ENCODE data around the gene LRRIQ3. TPM values are rescaled to one million over a fixed set of nuclear protein-coding genes. Genes with fewer than 3 reads are reported as not detected.

The LRRIQ3 gene
- total and polyA plus RNA-seq, 2 of the 4 experiments (the other 2 are of a cell fraction): 1.2 to 1.8 TPM

GRCh38 chr1:74237035-74237434 is 39.1 kb upstream of the LRRIQ3 start:
- H3K14ac ChIP-seq (replicated peaks; ENCODE audit: low read depth, low read length): no peak overlapping the region
- H4K5ac ChIP-seq (ENCODE audit: low read depth, low read length): no peak overlapping the region
- no peak overlapping the region for H3K27ac ChIP-seq (ENCODE audit: insufficient read depth, low read length)
- H4K8ac ChIP-seq (ENCODE audit: low read depth in 2 of 2, low read length in 2 of 2): no peak overlapping the region
- ChIA-PET POLR2A (ENCODE audit: unreplicated experiment) (no interaction called here), CTCF (interaction anchor here (1.0 kb wide), 1 partner anchor 12 kb away, joined by 3 read pairs; no protein-coding TSS in a partner anchor)
- H2BK120ac ChIP-seq (ENCODE audit: low read depth, low read length): no peak overlapping the region
- intact Hi-C loops (cut with micrococcal nuclease) (no loop called here), dilution Hi-C loops (cut with HindIII; ENCODE audit: low sequenced_read_pairs, unreplicated experiment) (no loop called here), in situ Hi-C loops (cut with MboI; ENCODE audit: low sequenced_read_pairs) (no loop called here)
- WGBS, 2 experiments (ENCODE audit: extremely low coverage in 2 of 2, insufficient read length in 1 of 2): no CpG with 5 or more reads among the region's 1 CpG
- H2AFZ ChIP-seq (replicated peaks; ENCODE audit: low read length, poor library complexity): no peak overlapping the region
- BruUV-seq (replicated peaks): no TSS peak
- H3K4ac ChIP-seq (ENCODE audit: low read depth, low read length): no peak overlapping the region
- H2AK5ac ChIP-seq (ENCODE audit: low read depth, low read length): no peak overlapping the region
- no peak overlapping the region for H3K18ac ChIP-seq (ENCODE audit: low read depth, low read length)
- no peak overlapping the region for H3K4me2 ChIP-seq (ENCODE audit: low read depth, low read length)
- H3K23ac ChIP-seq (ENCODE audit: low read depth, low read length): no peak overlapping the region
- H3K4me3 ChIP-seq (ENCODE audit: insufficient read depth, low read depth, low read length): no peak overlapping the region
- no peaks in the 10 kb centered on the region for H4K20me1 ChIP-seq (ENCODE audit: insufficient read depth, low read length)
- H2BK15ac ChIP-seq (ENCODE audit: low read depth, low read length): no peak overlapping the region
- H2AK9ac ChIP-seq (replicated peaks; ENCODE audit: low read depth, low read length, poor library complexity): no peak overlapping the region
- H2BK20ac ChIP-seq (ENCODE audit: low read depth, low read length): no peak overlapping the region
- TF ChIP-seq BHLHE40 (IDR thresholded peaks at IDR 0.05; ENCODE audit: low read depth, low read length): no peak
- TF ChIP-seq MXI1 (IDR thresholded peaks at IDR 0.05; ENCODE audit: borderline replicate concordance, low read depth, low read length): no peak
- TF ChIP-seq CHD1 (IDR thresholded peaks at IDR 0.05; ENCODE audit: low read depth, low read length): no peak
- TF ChIP-seq MAFK (IDR thresholded peaks at IDR 0.05; ENCODE audit: low read depth, low read length): no peak
- no peak for TF ChIP-seq CEBPB (IDR thresholded peaks at IDR 0.05; ENCODE audit: low read depth, low read length)
- TF ChIP-seq NFE2L2 (IDR thresholded peaks at IDR 0.05; ENCODE audit: low read depth, low read length): no peak
- TF ChIP-seq USF2 (IDR thresholded peaks at IDR 0.05; ENCODE audit: low read depth, low read length): no peak
- TF ChIP-seq FOS (IDR thresholded peaks at IDR 0.05; ENCODE audit: low read depth, low read length): no peak
- no peak for TF ChIP-seq SMC3 (IDR thresholded peaks at IDR 0.05; ENCODE audit: low read depth, low read length)
- H3K9me3 ChIP-seq (ENCODE audit: control insufficient read depth, insufficient read depth, low read length): no peaks in the 10 kb centered on the region
- H3K9me1 ChIP-seq (ENCODE audit: insufficient read depth, low read length): no peaks in the 10 kb centered on the region
- H3K79me1 ChIP-seq (ENCODE audit: low read depth in 1 of 2, low read length in 2 of 2): no peaks in the 10 kb centered on the region
- H3K9ac ChIP-seq (ENCODE audit: low read depth, low read length): no peak overlapping the region
- H3K4me1 ChIP-seq (ENCODE audit: control insufficient read depth, insufficient read depth, low read length): no peaks in the 10 kb centered on the region
- no peak overlapping the region for H2BK5ac ChIP-seq (ENCODE audit: low read depth, low read length, poor library complexity, severe bottlenecking)
- H3K56ac ChIP-seq (ENCODE audit: extremely low read depth, insufficient read depth, low read length): no peak overlapping the region
- no peaks in the 10 kb centered on the region for H3K27me3 ChIP-seq (ENCODE audit: control insufficient read depth, insufficient read depth, low read length)
- DNase-seq: no peak
- H4K91ac ChIP-seq (ENCODE audit: insufficient read depth, low read depth, low read length): no peak overlapping the region
- ATAC-seq (ENCODE audit: low read depth): no peak
- H3K36me3 ChIP-seq (ENCODE audit: control insufficient read depth, insufficient read depth, low read length): no peaks in the 10 kb centered on the region
